ENCODE results near the gene ZNF430.

ZNF430 gene

DNA sequence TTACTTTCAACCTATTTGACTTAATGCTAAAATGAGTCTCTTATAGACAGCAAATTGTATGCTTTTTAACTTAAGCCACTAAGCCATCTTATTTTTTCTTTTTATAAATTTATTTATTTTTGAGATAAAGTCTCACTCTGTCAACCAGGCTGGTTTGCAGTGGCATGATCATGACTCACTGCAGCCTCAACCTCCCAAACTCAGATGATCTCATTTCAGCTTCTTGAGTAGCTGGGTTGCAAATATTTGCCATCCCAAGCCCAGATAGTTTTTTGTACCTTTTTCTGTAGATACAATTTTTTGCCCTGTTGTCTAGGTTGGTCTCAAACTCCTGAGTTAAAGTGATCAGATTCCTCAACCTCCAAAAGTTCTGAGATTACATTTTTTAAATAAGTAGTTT lies 88.7 kb downstream of the ZNF430 start:
- Histone ChIP-seq H3K27ac (no peak overlapping the region), H3K27me3 (no peaks in the 10 kb centered on the region), H3K36me3 (peaks cover 72% of the 10 kb centered on the region), H3K4me3 (no peak overlapping the region), H4K20me1 (no peaks in the 10 kb centered on the region), H3K9me3 (peaks cover 66% of the 10 kb centered on the region), H3K4me2 (no peak overlapping the region), H3K9ac (no peak overlapping the region), H3K4me1 (no peaks in the 10 kb centered on the region)
- no peak for TF ChIP-seq Cebpa-rat (IDR thresholded peaks at IDR 0.05)
